ENCODE data around the gene MAB21L4. TPM values are rescaled to one million over a fixed set of nuclear protein-coding genes. Genes with fewer than 3 reads are reported as not detected.

The MAB21L4 gene
- total RNA-seq, 2 donors from 2014 or later, result not detected

GRCh38 chr2:240891492-240892340 is 4.2 kb downstream of the MAB21L4 start:
- TF ChIP-seq CTCF (IDR thresholded peaks at IDR 0.05), result no peak
- ATAC-seq (ENCODE audit: insufficient number of reproducible peaks, low FRiP score, low read depth) (no peak), DNase-seq (ENCODE audit: low spot score) (no peak)
- no peak overlapping the region for H3K27ac ChIP-seq
- H3K4me3 ChIP-seq, result no peak overlapping the region
- H3K27me3 ChIP-seq (replicated peaks; ENCODE audit: insufficient read depth), result no peaks in the 10 kb centered on the region
- no peaks in the 10 kb centered on the region for H3K36me3 ChIP-seq
- H3K4me1 ChIP-seq (ENCODE audit: control insufficient read depth in 1 of 2, low read depth in 2 of 2), result no peaks in the 10 kb centered on the region
- H3K9me3 ChIP-seq, result no peaks in the 10 kb centered on the region

- Histone ChIP-seq H3K36me3 (no peaks in the 10 kb centered on the region), H3K27ac (no peak overlapping the region), H3K4me3 (no peak overlapping the region), H3K9me3 (no peaks in the 10 kb centered on the region), H3K4me1 (ENCODE audit: control insufficient read depth in 1 of 2, low read depth in 2 of 2) (no peaks in the 10 kb centered on the region), H3K27me3 (replicated peaks; ENCODE audit: insufficient read depth) (no peaks in the 10 kb centered on the region)
- ATAC-seq (ENCODE audit: insufficient number of reproducible peaks, low FRiP score, low read depth), result no peak
- DNase-seq (ENCODE audit: low spot score), result no peak
- no peak for TF ChIP-seq CTCF (IDR thresholded peaks at IDR 0.05)
Observed at GRCh38 chr2:240890691-240891090, 5.3 kb downstream of the MAB21L4 start.

- DNase-seq (ENCODE audit: low spot score) (no peak), ATAC-seq (ENCODE audit: insufficient number of reproducible peaks, low FRiP score, low read depth) (no peak)
- no peak for TF ChIP-seq CTCF (IDR thresholded peaks at IDR 0.05)
- Histone ChIP-seq H3K4me3 (no peak overlapping the region), H3K27me3 (replicated peaks; ENCODE audit: insufficient read depth) (no peaks in the 10 kb centered on the region), H3K4me1 (ENCODE audit: control insufficient read depth in 1 of 2, low read depth in 2 of 2) (no peaks in the 10 kb centered on the region), H3K9me3 (no peaks in the 10 kb centered on the region), H3K27ac (no peak overlapping the region), H3K36me3 (no peaks in the 10 kb centered on the region)
Observed at GRCh38 chr2:240889601-240890560, 6.1 kb downstream of the MAB21L4 start.

- H3K9me3 ChIP-seq, result no peaks in the 10 kb centered on the region
- DNase-seq (ENCODE audit: low spot score) (no peak), ATAC-seq (ENCODE audit: insufficient number of reproducible peaks, low FRiP score, low read depth) (no peak)
- H3K4me3 ChIP-seq, result no peak overlapping the region
- TF ChIP-seq CTCF (IDR thresholded peaks at IDR 0.05), result no peak
- H3K36me3 ChIP-seq, result no peaks in the 10 kb centered on the region
- H3K27me3 ChIP-seq (replicated peaks; ENCODE audit: insufficient read depth), result no peaks in the 10 kb centered on the region
- H3K4me1 ChIP-seq (ENCODE audit: control insufficient read depth in 1 of 2, low read depth in 2 of 2), result no peaks in the 10 kb centered on the region
- H3K27ac ChIP-seq, result no peak overlapping the region
Observed at GRCh38 chr2:240888890-240889573, 6.9 kb downstream of the MAB21L4 start.

All from thoracic aorta (tissue), 2 donors.